GM23248 (cell line): ENCODE results near the gene NPIPB5. TPM values are rescaled to one million over a fixed set of nuclear protein-coding genes. Genes with fewer than 3 reads are reported as not detected.
"Not testable (repeated sequence)": the region's sequence is repeated elsewhere in the genome, so short reads cannot be mapped to it uniquely, and the experiment has no call there.

Source experiments
- DNase-seq: peaks from one replicate; pipeline ENCODE4 v3.0.0-alpha.2; 2015
- H2AFZ ChIP-seq: fragments of 200-600 bp; sonication (generic); 2 replicates; pipeline ENCODE4 v1.6.1; 2016; ENCODE audit warnings: antibody characterized with exemption
- H3F3A ChIP-seq: fragments of 200-600 bp; sonication (generic); 2 replicates; pipeline ENCODE4 v1.6.1; 2016; ENCODE audit warnings: mild to moderate bottlenecking, antibody characterized with exemption, mixed run types; ENCODE audit not compliant: insufficient read depth
- H3K27ac ChIP-seq: fragments of 200-600 bp; sonication (generic); 2 replicates; pipeline ENCODE4 v1.5.1; 2016; ENCODE audit warnings: mild to moderate bottlenecking
- H3K27me3 ChIP-seq: fragments of 200-600 bp; sonication (generic); replicated peaks from 2 replicates; pipeline ENCODE4 v1.6.1; 2016; ENCODE audit warnings: mild to moderate bottlenecking; ENCODE audit not compliant: insufficient read depth
- H3K36me3 ChIP-seq: fragments of 200-600 bp; sonication (generic); 2 replicates; pipeline ENCODE4 v1.6.1; 2016; ENCODE audit warnings: low read depth, mild to moderate bottlenecking
- H3K4me1 ChIP-seq: fragments of 200-600 bp; sonication (generic); 2 replicates; pipeline ENCODE4 v1.6.1; 2016; ENCODE audit warnings: mild to moderate bottlenecking; ENCODE audit not compliant: insufficient read depth
- H3K4me2 ChIP-seq: fragments of 200-600 bp; sonication (generic); one replicate; pipeline ENCODE4 v1.6.1; 2016; ENCODE audit warnings: mild to moderate bottlenecking; ENCODE audit not compliant: unreplicated experiment
- H3K4me3 ChIP-seq: fragments of 200-600 bp; sonication (generic); 2 replicates; pipeline ENCODE4 v1.5.1; 2016; ENCODE audit warnings: mild to moderate bottlenecking
- H3K79me2 ChIP-seq: fragments of 200-600 bp; sonication (generic); 2 replicates; pipeline ENCODE4 v1.6.1; 2016; ENCODE audit warnings: mild to moderate bottlenecking; ENCODE audit not compliant: insufficient read depth
- H3K9ac ChIP-seq: fragments of 200-600 bp; sonication (generic); 2 replicates; pipeline ENCODE4 v1.6.1; 2016; ENCODE audit warnings: mild to moderate bottlenecking
- H3K9me2 ChIP-seq: fragments of 200-600 bp; sonication (generic); 2 replicates; pipeline ENCODE4 v1.6.1; 2016; ENCODE audit warnings: mixed run types, mild to moderate bottlenecking, moderate library complexity; ENCODE audit not compliant: insufficient read depth
- H3K9me3 ChIP-seq: fragments of 200-600 bp; sonication (generic); one replicate; pipeline ENCODE4 v1.6.1; 2017; ENCODE audit warnings: low read depth
- H4K20me1 ChIP-seq: fragments of 200-600 bp; sonication (generic); 2 replicates; pipeline ENCODE4 v1.6.0; 2016; ENCODE audit not compliant: insufficient read depth
- WGBS, 2 experiments: methylation state at CpG; one replicate each; pipeline ENCODE4 v1.1.6; 2015 to 2017; ENCODE audit warnings: low lambda C conversion rate in 2 of 2, low coverage in 1 of 2; ENCODE audit errors: missing lambda C conversion rate in 2 of 2; 5-methylcytosine and 5-hydroxymethylcytosine counted together
- in situ Hi-C: fragments of 300-500 bp; cut with MboI; formaldehyde crosslinking; loops from 2 replicates; pipeline ENCODE4 v1.15.0; 2020
- polyA plus RNA-seq: library from polyadenylated mRNA; unstranded; fragments of >200 nt; fragmentation: Nextera tagmentation; extraction: Ambion mirVana; gene quantifications from 2 replicates; pipeline ENCODE4 v1.2.1, GENCODE V29; 2016
- total RNA-seq: library from RNA; depleted of rRNA; stranded (reverse); fragments of >200 nt; shearing (Covaris generic); gene quantifications from 2 replicates; pipeline ENCODE4 v1.2.3, GENCODE V29; 2014; rRNA removed

NPIPB5 gene
- total RNA-seq (21.3 and 29.0 TPM in 2 replicates), polyA plus RNA-seq (28.0 and 50.8 TPM in 2 replicates)

GRCh38 chr16:22510591-22510990, at the start of gene NPIPB5:
Gene NPIPB5 (plus strand): TSS chr16:22510891. CDS start chr16:22513802, 2,911 bp downstream.
- H3K9ac ChIP-seq, H4K20me1 ChIP-seq, in situ Hi-C loops, H3K4me3 ChIP-seq, H3K4me2 ChIP-seq, H3F3A ChIP-seq, H2AFZ ChIP-seq, H3K27me3 ChIP-seq, H3K9me3 ChIP-seq, DNase-seq, H3K36me3 ChIP-seq, H3K4me1 ChIP-seq, H3K27ac ChIP-seq, H3K9me2 ChIP-seq, H3K79me2 ChIP-seq: not testable (repeated sequence)
- no CpG with 5 or more reads among the region's 4 CpGs for WGBS, 2 experiments

DNA sequence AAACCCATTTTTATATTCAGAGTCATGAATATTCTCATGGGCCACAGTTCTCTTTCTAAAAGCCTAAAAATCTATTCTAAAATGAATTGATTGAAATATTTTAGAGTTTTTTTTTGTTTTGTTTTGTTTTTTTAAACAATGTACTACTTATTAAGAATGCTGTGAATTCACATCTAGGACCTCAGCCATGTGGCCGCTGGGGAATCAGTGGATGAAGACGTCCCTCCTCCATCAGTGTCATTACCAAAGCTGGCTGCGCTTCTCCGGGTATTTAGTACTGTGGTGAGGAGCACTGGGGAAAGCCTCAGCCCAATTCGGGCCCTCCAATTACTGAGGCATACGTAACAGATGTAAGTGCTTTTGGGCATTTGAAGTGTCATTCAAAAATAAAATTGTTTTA, 41.8 kb upstream of the NPIPB5 start:
- H3K27ac ChIP-seq, H3K9me2 ChIP-seq, H3K4me2 ChIP-seq, H3K79me2 ChIP-seq, in situ Hi-C loops, H3F3A ChIP-seq, H2AFZ ChIP-seq, H3K36me3 ChIP-seq, H3K9ac ChIP-seq, H3K4me1 ChIP-seq, H4K20me1 ChIP-seq, H3K4me3 ChIP-seq, DNase-seq, H3K27me3 ChIP-seq, H3K9me3 ChIP-seq: not testable (repeated sequence)
- 94 to 98% methylated on average over 4 of the region's 6 CpGs for WGBS, 2 experiments

DNA sequence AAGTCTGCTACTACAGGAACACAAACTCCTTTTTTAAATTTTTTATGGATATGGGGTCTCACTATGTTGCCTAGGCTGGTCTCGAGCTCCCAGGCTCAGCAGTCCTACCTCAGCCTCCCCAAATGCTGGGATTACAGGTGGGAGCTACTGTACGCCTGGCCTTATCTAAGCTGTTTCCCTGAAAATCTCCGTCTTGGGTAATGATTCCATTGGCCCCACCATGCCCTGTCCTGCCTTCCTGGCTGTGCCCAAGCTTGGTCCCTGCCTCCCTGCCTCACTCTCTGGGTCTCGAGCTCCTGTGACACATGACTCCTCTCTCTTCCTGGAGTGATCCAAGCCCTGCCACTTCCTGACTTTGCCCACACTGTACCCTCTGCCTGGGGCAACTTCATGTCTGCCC, 27.3 kb downstream of the NPIPB5 start:
- in situ Hi-C loops, H3K27ac ChIP-seq: not testable (repeated sequence)

DNA sequence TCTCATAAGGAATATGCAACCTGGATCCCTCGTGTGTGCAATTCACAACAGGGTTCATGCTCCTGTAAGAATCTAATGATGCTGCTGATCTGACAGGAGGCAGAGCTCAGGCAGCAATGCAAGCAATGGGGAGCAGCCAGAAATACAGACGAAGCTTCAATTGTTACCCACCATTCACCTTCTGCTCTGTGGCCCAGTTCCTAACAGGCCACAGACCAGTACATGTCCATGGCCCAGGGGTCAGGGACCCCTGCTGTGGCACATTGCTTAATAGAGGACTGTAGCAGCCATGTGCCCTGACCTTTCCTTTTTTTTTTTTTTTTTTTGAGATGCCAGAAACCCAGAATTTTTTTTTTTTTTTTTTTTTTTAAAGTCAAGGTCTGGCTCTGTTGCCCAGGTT, 34.1 kb downstream of the NPIPB5 start:
- DNase-seq, H3K4me3 ChIP-seq, H2AFZ ChIP-seq, H3K9ac ChIP-seq, H3K4me1 ChIP-seq, H3K4me2 ChIP-seq, H3K36me3 ChIP-seq, H3K9me3 ChIP-seq, H4K20me1 ChIP-seq, H3K27me3 ChIP-seq, H3K9me2 ChIP-seq, in situ Hi-C loops, H3F3A ChIP-seq, H3K27ac ChIP-seq, H3K79me2 ChIP-seq: not testable (repeated sequence)
- 35 to 38% methylated on average over 2 of the region's 2 CpGs for WGBS, 2 experiments

More for the DNA sequence above, 27.3 kb downstream of the NPIPB5 start:
- H4K20me1 ChIP-seq, H3K79me2 ChIP-seq, H3K36me3 ChIP-seq, H3K27me3 ChIP-seq, H3K4me1 ChIP-seq, H3K9me2 ChIP-seq, H3K4me2 ChIP-seq, H3K9me3 ChIP-seq, H3F3A ChIP-seq, H3K9ac ChIP-seq, H3K4me3 ChIP-seq, DNase-seq, H2AFZ ChIP-seq: not testable (repeated sequence)
- 81 to 96% methylated on average over 4 of the region's 4 CpGs for WGBS, 2 experiments

GRCh38 chr16:22546630-22547029, 35.9 kb downstream of the NPIPB5 start:
- H3K9me3 ChIP-seq, H2AFZ ChIP-seq, H3K9ac ChIP-seq, H3F3A ChIP-seq, H3K4me2 ChIP-seq, H4K20me1 ChIP-seq, H3K9me2 ChIP-seq, H3K4me3 ChIP-seq, H3K27ac ChIP-seq, in situ Hi-C loops, H3K27me3 ChIP-seq, H3K79me2 ChIP-seq, H3K4me1 ChIP-seq, H3K36me3 ChIP-seq, DNase-seq: not testable (repeated sequence)
- 72 to 82% methylated on average over 2 of the region's 2 CpGs for WGBS, 2 experiments

GRCh38 chr16:22547170-22547765, 36.6 kb downstream of the NPIPB5 start:
- H3K9me2 ChIP-seq, H3F3A ChIP-seq, H4K20me1 ChIP-seq, H3K9ac ChIP-seq, H3K4me1 ChIP-seq, H3K79me2 ChIP-seq, DNase-seq, H3K4me3 ChIP-seq, H3K27me3 ChIP-seq, H3K27ac ChIP-seq, in situ Hi-C loops, H3K36me3 ChIP-seq, H3K9me3 ChIP-seq, H2AFZ ChIP-seq, H3K4me2 ChIP-seq: not testable (repeated sequence)
- 69 to 85% methylated on average over 2 of the region's 2 CpGs for WGBS, 2 experiments

- in situ Hi-C loops, H3K27ac ChIP-seq: not testable (repeated sequence)
Measured at GRCh38 chr16:22549853-22550252, 39.2 kb downstream of the NPIPB5 start.

GRCh38 chr16:22551143-22551542, 40.5 kb downstream of the NPIPB5 start:
- H3K9me2 ChIP-seq, H3K36me3 ChIP-seq, H3K27ac ChIP-seq, H3K4me1 ChIP-seq, in situ Hi-C loops, H3K27me3 ChIP-seq, H3K4me2 ChIP-seq, H3F3A ChIP-seq, H2AFZ ChIP-seq, H3K4me3 ChIP-seq, H3K9ac ChIP-seq, H4K20me1 ChIP-seq, H3K9me3 ChIP-seq, DNase-seq, H3K79me2 ChIP-seq: not testable (repeated sequence)
- WGBS, 2 experiments = 63 to 77% methylated on average over 7 to 9 of the region's 10 CpGs

More at GRCh38 chr16:22549853-22550252, 39.2 kb downstream of the NPIPB5 start:
- H3K9me3 ChIP-seq, H2AFZ ChIP-seq, H3K9ac ChIP-seq, H3K4me3 ChIP-seq, H3K36me3 ChIP-seq, H4K20me1 ChIP-seq, H3K4me2 ChIP-seq, H3K4me1 ChIP-seq, H3K79me2 ChIP-seq, H3K9me2 ChIP-seq, DNase-seq, H3K27me3 ChIP-seq, H3F3A ChIP-seq: not testable (repeated sequence)
- WGBS, 2 experiments = 77% methylated on average over 5 of the region's 6 CpGs
